Stimulated activated CD4-positive, alpha-beta T cell treated with anti-CD3 and anti-CD28 coated beads, TNF-alpha, amount 100 ng/mL, for 48 hours (primary cell): ENCODE results near the gene ADGRE2.
"Not testable (repeated sequence)": the region's sequence is repeated elsewhere in the genome, so short reads cannot be mapped to it uniquely, and the experiment has no call there.

Source experiments
- DNase-seq, 3 donors: peaks; one replicate each; pipeline ENCODE4 v3.0.0-alpha.2; 2020; ENCODE audit warnings: low read depth in 3 of 3

ADGRE2 gene

GRCh38 chr19:14779151-14779550 is 791 bp upstream of the ADGRE2 start:
- no peak for DNase-seq

- not testable (repeated sequence) for DNase-seq
These were observed 715 bp downstream of the ADGRE2 start for GRCh38 chr19:14777645-14778044.

GRCh38 chr19:14775869-14776586 is 2.3 kb downstream of the ADGRE2 start:
- DNase-seq: no peak

GRCh38 chr19:14775326-14775725 is 3.0 kb downstream of the ADGRE2 start:
- not testable (repeated sequence) for DNase-seq

GRCh38 chr19:14774373-14774772 is 4.0 kb downstream of the ADGRE2 start:
- no peak for DNase-seq

GRCh38 chr19:14773722-14774121 is 4.6 kb downstream of the ADGRE2 start:
- not testable (repeated sequence) for DNase-seq

GRCh38 chr19:14772995-14773394 is 5.4 kb downstream of the ADGRE2 start:
- no peak for DNase-seq

GRCh38 chr19:14772467-14772866 is 5.9 kb downstream of the ADGRE2 start:
- no peak for DNase-seq

GRCh38 chr19:14770944-14771839 is 7.2 kb downstream of the ADGRE2 start:
- DNase-seq: no peak

GRCh38 chr19:14770136-14770535 is 8.2 kb downstream of the ADGRE2 start:
- DNase-seq: no peak

GRCh38 chr19:14769201-14769600 is 9.2 kb downstream of the ADGRE2 start:
- DNase-seq: no peak

- DNase-seq: no peak
These were observed 10.4 kb downstream of the ADGRE2 start for GRCh38 chr19:14768001-14768400.

- no peak for DNase-seq
These were observed 10.8 kb downstream of the ADGRE2 start for GRCh38 chr19:14767466-14767971.

- DNase-seq: not testable (repeated sequence)
These were observed 12.5 kb downstream of the ADGRE2 start for GRCh38 chr19:14765841-14766240.

GRCh38 chr19:14765403-14765802 is 13.0 kb downstream of the ADGRE2 start:
- not testable (repeated sequence) for DNase-seq

GRCh38 chr19:14764401-14764800 is 14.0 kb downstream of the ADGRE2 start:
- no peak for DNase-seq

GRCh38 chr19:14763497-14764145 is 14.7 kb downstream of the ADGRE2 start:
- no peak for DNase-seq

GRCh38 chr19:14762111-14762510 is 16.2 kb downstream of the ADGRE2 start:
- DNase-seq: no peak

GRCh38 chr19:14761607-14762006 is 16.8 kb downstream of the ADGRE2 start:
- DNase-seq: no peak

- no peak for DNase-seq
These were observed 19.5 kb downstream of the ADGRE2 start for GRCh38 chr19:14758816-14759215.

GRCh38 chr19:14748601-14749000 is 29.8 kb downstream of the ADGRE2 start:
- no peak for DNase-seq

- DNase-seq: no peak
These were observed 31.5 kb downstream of the ADGRE2 start for GRCh38 chr19:14746886-14747285.
